Activated CD8-positive, alpha-beta T cell treated with anti-CD3 and anti-CD28 coated beads, Interleukin-2, amount 10 ng/mL, durations not matched to agents 7 days and 5 days (primary cell): ENCODE measurements around the gene PTGER2. TPM values are rescaled to one million over a fixed set of nuclear protein-coding genes. Genes with fewer than 3 reads are reported as not detected.

Source experiments
- ATAC-seq: fragments of 150-1000 bp; cut with Tn5 transposase; one replicate; pipeline ENCODE4 v1.10.0; 2021; ENCODE audit warnings: moderate library complexity
- CTCF ChIA-PET: fragments of 350-600 bp; sonication (Branson Sonifier 250); formaldehyde crosslinking; loops from one replicate; lab custom pipeline; 2021; ENCODE audit warnings: antibody characterized with exemption; lab: Charles Lee
- POLR2A ChIA-PET: fragments of 350-600 bp; sonication (Branson Sonifier 250); formaldehyde crosslinking; loops from one replicate; lab custom pipeline; 2021; ENCODE audit warnings: antibody characterized with exemption; lab: Charles Lee
- DNase-seq: peaks from one replicate; pipeline ENCODE4 v3.0.0-alpha.2; 2020
- H3K27ac Mint-ChIP-seq: one replicate; pipeline ENCODE4 v1.8.0; 2021; ENCODE audit warnings: mild to moderate bottlenecking, mixed read lengths
- H3K27me3 Mint-ChIP-seq: one replicate; pipeline ENCODE4 v1.8.0; 2021; ENCODE audit warnings: low read depth, mixed read lengths
- H3K36me3 Mint-ChIP-seq: one replicate; pipeline ENCODE4 v1.8.0; 2021; ENCODE audit warnings: low read depth, mixed read lengths
- H3K4me1 Mint-ChIP-seq: one replicate; pipeline ENCODE4 v1.8.0; 2021; ENCODE audit warnings: low read depth, mixed read lengths
- H3K4me3 Mint-ChIP-seq: one replicate; pipeline ENCODE4 v1.8.0; 2021; ENCODE audit warnings: mild to moderate bottlenecking, mixed read lengths
- H3K9me3 Mint-ChIP-seq: one replicate; pipeline ENCODE4 v1.8.0; 2022; ENCODE audit warnings: mixed read lengths; ENCODE audit not compliant: insufficient read depth
- total RNA-seq, 2 experiments: library from RNA; stranded (reverse); gene quantifications; one replicate each; pipeline ENCODE4 v1.2.3, GENCODE V29; 2021

The PTGER2 gene
- total RNA-seq, 2 experiments from 2014 or later, result 116 to 119 TPM

- Mint-ChIP-seq H3K36me3 (peaks cover 40% of the 10 kb centered on the region), H3K4me1 (peaks cover 61% of the 10 kb centered on the region), H3K27ac (peak overlapping the region; percentile 87), H3K4me3 (no peak overlapping the region), H3K9me3 (peaks cover 11% of the 10 kb centered on the region), H3K27me3 (no peaks in the 10 kb centered on the region)
- CTCF ChIA-PET, result interaction anchor here (0.9 to 6.5 kb wide), 2 partner anchors 31 to 47 kb away, joined by 4 to 48 read pairs; no protein-coding TSS in a partner anchor
- DNase-seq, result no peak
- ATAC-seq, result no peak
- POLR2A ChIA-PET, result no interaction called here
Measured at GRCh38 chr14:52355016-52355431, 40.9 kb downstream of the PTGER2 start.

GRCh38 chr14:52355526-52355925 is 41.4 kb downstream of the PTGER2 start:
- no peak for DNase-seq
- no peak for ATAC-seq
- Mint-ChIP-seq H3K4me1 (peaks cover 58% of the 10 kb centered on the region), H3K4me3 (no peak overlapping the region), H3K36me3 (peaks cover 35% of the 10 kb centered on the region), H3K9me3 (peaks cover 6% of the 10 kb centered on the region), H3K27me3 (no peaks in the 10 kb centered on the region), H3K27ac (peak overlapping the region; percentile 87)
- CTCF ChIA-PET, result interaction anchor here (6.5 kb wide), 1 partner anchor 47 kb away, joined by 48 read pairs; no protein-coding TSS in a partner anchor
- POLR2A ChIA-PET, result no interaction called here

DNA sequence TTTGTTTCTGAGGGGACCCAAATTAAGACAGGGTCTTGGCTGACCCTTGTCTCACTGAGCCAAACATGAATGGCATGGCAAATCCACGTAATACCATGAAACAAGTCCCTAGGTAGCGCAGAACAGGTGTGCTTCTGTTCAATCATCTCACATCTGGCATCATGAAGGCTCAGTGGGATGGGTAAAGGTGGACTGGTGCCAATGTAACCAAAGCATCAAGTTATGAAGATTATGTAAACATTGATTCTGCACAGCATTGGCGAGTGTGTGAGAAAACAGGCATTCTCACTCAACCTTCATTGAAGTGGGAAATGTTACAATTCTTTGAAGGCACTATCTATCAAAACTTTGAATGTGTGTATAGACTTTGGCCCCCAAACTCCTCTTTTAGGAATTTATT is 41.9 kb downstream of the PTGER2 start:
- ChIA-PET POLR2A (no interaction called here), CTCF (no interaction called here)
- peak overlapping the region; percentile 87 for H3K27ac Mint-ChIP-seq
- peaks cover 5% of the 10 kb centered on the region for H3K9me3 Mint-ChIP-seq
- H3K27me3 Mint-ChIP-seq, result no peaks in the 10 kb centered on the region
- peaks cover 58% of the 10 kb centered on the region for H3K4me1 Mint-ChIP-seq
- ATAC-seq, result no peak
- peaks cover 30% of the 10 kb centered on the region for H3K36me3 Mint-ChIP-seq
- no peak overlapping the region for H3K4me3 Mint-ChIP-seq
- DNase-seq, result no peak

- no peak for ATAC-seq
- H3K27ac Mint-ChIP-seq, result peak overlapping the region; percentile 22
- H3K27me3 Mint-ChIP-seq, result no peaks in the 10 kb centered on the region
- DNase-seq, result no peak
- ChIA-PET CTCF (no interaction called here), POLR2A (interaction anchor here (1.2 kb wide), 1 partner anchor 9 kb away, joined by 5 read pairs; no protein-coding TSS in a partner anchor)
- H3K9me3 Mint-ChIP-seq, result no peaks in the 10 kb centered on the region
- H3K36me3 Mint-ChIP-seq, result peaks cover 5% of the 10 kb centered on the region
- H3K4me1 Mint-ChIP-seq, result peaks cover 19% of the 10 kb centered on the region
- H3K4me3 Mint-ChIP-seq, result no peak overlapping the region
Measured at GRCh38 chr14:52360831-52361230, 46.7 kb downstream of the PTGER2 start.

DNA sequence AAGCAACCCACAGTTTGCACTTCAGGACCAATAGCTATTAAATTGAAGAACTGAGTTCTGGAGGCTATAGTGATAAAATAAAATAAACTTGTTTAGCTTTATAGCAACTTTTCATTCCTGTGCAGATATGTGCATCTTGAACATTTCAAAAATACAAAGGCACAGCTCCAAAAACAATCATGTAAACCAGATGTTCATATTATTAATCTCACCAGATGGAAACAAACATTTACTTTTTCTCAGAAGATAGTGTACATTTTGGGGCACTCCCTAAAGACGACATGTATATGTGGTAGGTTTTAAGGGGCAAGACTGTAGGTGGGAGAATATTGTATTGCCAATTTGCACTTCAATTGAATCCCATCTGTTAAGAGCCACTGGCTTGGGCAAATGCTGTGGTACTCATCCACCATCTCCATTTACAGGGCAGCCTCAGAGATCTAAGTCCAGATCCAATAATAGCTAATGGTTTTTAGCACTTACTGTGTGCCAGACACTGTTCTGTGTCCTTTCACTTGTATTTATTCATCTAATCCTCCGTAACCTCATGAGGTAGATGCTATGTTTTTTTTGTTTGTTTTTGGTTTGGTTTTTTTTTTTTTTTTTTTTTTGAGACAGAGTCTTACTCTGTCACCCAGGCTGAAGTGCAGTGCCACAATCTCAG is 49.1 kb downstream of the PTGER2 start:
- no peaks in the 10 kb centered on the region for H3K9me3 Mint-ChIP-seq
- peaks cover 15% of the 10 kb centered on the region for H3K4me1 Mint-ChIP-seq
- H3K36me3 Mint-ChIP-seq, result peaks cover 2% of the 10 kb centered on the region
- ChIA-PET POLR2A (interaction anchor here (0.6 kb wide), 1 partner anchor 25 kb away, joined by 3 read pairs; no protein-coding TSS in a partner anchor), CTCF (interaction anchor here (0.9 to 4.2 kb wide), 5 partner anchors 10 to 63 kb away, joined by 3 to 21 read pairs (median 6); no protein-coding TSS in a partner anchor)
- DNase-seq (no peak), ATAC-seq (no peak)
- H3K27me3 Mint-ChIP-seq, result no peaks in the 10 kb centered on the region
- H3K27ac Mint-ChIP-seq, result no peak overlapping the region
- no peak overlapping the region for H3K4me3 Mint-ChIP-seq

GRCh38 chr14:52363961-52364360 is 49.8 kb downstream of the PTGER2 start:
- no peak for ATAC-seq
- H3K36me3 Mint-ChIP-seq, result peaks cover 2% of the 10 kb centered on the region
- H3K27ac Mint-ChIP-seq, result no peak overlapping the region
- no peaks in the 10 kb centered on the region for H3K27me3 Mint-ChIP-seq
- CTCF ChIA-PET, result interaction anchor here (0.8 to 4.2 kb wide), 2 partner anchors 14 to 36 kb away, joined by 4 to 21 read pairs; no protein-coding TSS in a partner anchor
- H3K4me3 Mint-ChIP-seq, result no peak overlapping the region
- no peaks in the 10 kb centered on the region for H3K9me3 Mint-ChIP-seq
- no peak for DNase-seq
- POLR2A ChIA-PET, result no interaction called here
- peaks cover 15% of the 10 kb centered on the region for H3K4me1 Mint-ChIP-seq

DNA sequence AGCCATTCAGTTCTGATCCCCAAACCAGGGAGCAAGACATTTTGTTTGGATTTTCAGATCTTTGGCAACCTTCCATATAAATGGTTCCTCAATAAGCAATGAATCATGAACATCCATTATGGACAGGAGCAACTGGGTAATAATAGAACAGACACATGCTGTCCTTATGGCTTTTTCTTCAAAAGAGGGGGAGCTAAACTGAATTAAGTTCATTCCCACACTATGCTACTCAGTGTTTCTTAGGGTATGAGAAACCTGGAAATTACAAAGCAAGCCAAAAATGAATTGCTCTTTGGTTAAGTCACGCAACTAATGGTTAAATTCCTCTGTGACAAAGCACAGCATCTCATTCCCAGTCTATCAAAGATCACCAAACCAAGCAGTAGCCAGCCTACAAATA is 51.0 kb downstream of the PTGER2 start:
- ATAC-seq (no peak), DNase-seq (no peak)
- Mint-ChIP-seq H3K9me3 (no peaks in the 10 kb centered on the region), H3K36me3 (peaks cover 2% of the 10 kb centered on the region), H3K4me3 (no peak overlapping the region), H3K27ac (no peak overlapping the region), H3K27me3 (no peaks in the 10 kb centered on the region), H3K4me1 (peaks cover 15% of the 10 kb centered on the region)
- CTCF ChIA-PET, result interaction anchor here (1.3 to 4.2 kb wide), 3 partner anchors 35 to 65 kb away, joined by 3 to 21 read pairs (median 4); no protein-coding TSS in a partner anchor
- POLR2A ChIA-PET, result no interaction called here

- DNase-seq (no peak), ATAC-seq (no peak)
- H3K27ac Mint-ChIP-seq, result no peak overlapping the region
- H3K4me1 Mint-ChIP-seq, result peaks cover 5% of the 10 kb centered on the region
- CTCF ChIA-PET, result no interaction called here
- POLR2A ChIA-PET, result no interaction called here
- no peak overlapping the region for H3K4me3 Mint-ChIP-seq
- peaks cover 2% of the 10 kb centered on the region for H3K36me3 Mint-ChIP-seq
- no peaks in the 10 kb centered on the region for H3K9me3 Mint-ChIP-seq
- no peaks in the 10 kb centered on the region for H3K27me3 Mint-ChIP-seq
Measured at GRCh38 chr14:52366796-52367315, 52.7 kb downstream of the PTGER2 start.

GRCh38 chr14:52369305-52369801 is 55.2 kb downstream of the PTGER2 start:
- H3K4me1 Mint-ChIP-seq, result no peaks in the 10 kb centered on the region
- ATAC-seq, result no peak
- DNase-seq, result no peak
- no peak overlapping the region for H3K4me3 Mint-ChIP-seq
- H3K27me3 Mint-ChIP-seq, result no peaks in the 10 kb centered on the region
- H3K9me3 Mint-ChIP-seq, result peaks cover 15% of the 10 kb centered on the region
- ChIA-PET POLR2A (no interaction called here), CTCF (no interaction called here)
- no peak overlapping the region for H3K27ac Mint-ChIP-seq
- H3K36me3 Mint-ChIP-seq, result peaks cover 9% of the 10 kb centered on the region

DNA sequence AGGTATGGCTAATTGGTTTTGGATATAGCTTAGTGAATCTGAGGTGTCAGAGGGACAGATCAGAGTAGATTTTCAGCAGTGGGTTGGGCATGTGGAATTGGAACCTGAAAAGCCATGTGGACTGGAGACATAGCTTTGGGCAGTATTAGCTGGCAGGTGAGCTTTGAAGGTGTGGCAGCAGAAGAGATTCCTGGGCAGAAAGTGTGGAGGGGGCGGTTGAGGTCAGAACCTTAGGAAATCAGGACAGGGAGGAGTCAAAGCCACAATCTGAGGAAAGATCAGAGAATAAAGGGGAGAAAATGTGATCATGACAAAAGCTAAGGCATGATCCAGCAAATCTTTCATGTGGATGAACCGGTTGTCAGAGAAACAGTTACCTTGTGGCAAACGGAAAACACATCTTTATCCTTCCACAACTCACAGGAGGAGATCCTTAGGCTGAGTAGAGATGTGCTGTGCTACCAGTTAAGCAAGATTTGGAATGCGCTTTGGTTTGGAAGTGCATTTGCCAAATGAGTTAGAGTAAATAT is 56.4 kb downstream of the PTGER2 start:
- DNase-seq, result no peak
- Mint-ChIP-seq H3K36me3 (peaks cover 17% of the 10 kb centered on the region), H3K27ac (no peak overlapping the region), H3K4me1 (peaks cover 3% of the 10 kb centered on the region), H3K27me3 (no peaks in the 10 kb centered on the region), H3K4me3 (no peak overlapping the region), H3K9me3 (peaks cover 15% of the 10 kb centered on the region)
- ChIA-PET POLR2A (no interaction called here), CTCF (interaction anchor here (1.1 kb wide), 1 partner anchor 70 kb away, joined by 4 read pairs; no protein-coding TSS in a partner anchor)
- ATAC-seq, result no peak

GRCh38 chr14:52377940-52378339 is 63.8 kb downstream of the PTGER2 start:
- POLR2A ChIA-PET, result no interaction called here

More at GRCh38 chr14:52377940-52378339, 63.8 kb downstream of the PTGER2 start:
- Mint-ChIP-seq H3K27ac (no peak overlapping the region), H3K4me1 (peaks cover 21% of the 10 kb centered on the region), H3K27me3 (no peaks in the 10 kb centered on the region), H3K36me3 (peaks cover 25% of the 10 kb centered on the region), H3K4me3 (no peak overlapping the region), H3K9me3 (peaks cover 23% of the 10 kb centered on the region)
- DNase-seq (no peak), ATAC-seq (no peak)
- CTCF ChIA-PET, result interaction anchor here (1.1 to 1.6 kb wide), 4 partner anchors 14 to 90 kb away, joined by 3 to 4 read pairs (median 3); no protein-coding TSS in a partner anchor
